GM12878 (cell line): ENCODE results near the gene AK5.

Experiments
- BMI1 ChIP-seq: fragments of 450-650 bp; IDR thresholded peaks from 2 replicates; pipeline ENCODE4 v1.6.1; 2016; ENCODE audit warnings: mild to moderate bottlenecking, moderate library complexity, borderline replicate concordance
- CHD4 ChIP-seq: fragments of 200-600 bp; sonication (generic); IDR thresholded peaks from 2 replicates; pipeline ENCODE4 v1.6.1; 2016; ENCODE audit warnings: mild to moderate bottlenecking
- EED ChIP-seq: sonication (generic); IDR thresholded peaks from 2 replicates; pipeline ENCODE4 v1.6.1; 2016; ENCODE audit warnings: antibody characterized with exemption, low read depth
- IRF3 ChIP-seq: fragments of 450-650 bp; IDR thresholded peaks from 2 replicates; pipeline ENCODE4 v1.6.1; 2014; ENCODE audit warnings: mild to moderate bottlenecking
- MAX ChIP-seq: IDR thresholded peaks from 2 replicates; pipeline ENCODE4 v1.6.1; 2012; ENCODE audit warnings: low read depth, low read length, improper control_type of control experiment
- MTA3 ChIP-seq: IDR thresholded peaks from 2 replicates; pipeline ENCODE4 v1.6.1; 2012; ENCODE audit warnings: low read length, inconsistent platforms, borderline replicate concordance
- NR2C1 ChIP-seq: fragments of 450-650 bp; IDR thresholded peaks from 2 replicates; pipeline ENCODE4 v1.6.1; 2017; ENCODE audit warnings: antibody characterized with exemption, mild to moderate bottlenecking, moderate library complexity
- POLR2A ChIP-seq: IDR thresholded peaks from 2 replicates; pipeline ENCODE4 v1.6.1; 2011; ENCODE audit warnings: low read depth, mild to moderate bottlenecking, low read length
- RAD21 ChIP-seq: IDR thresholded peaks from 2 replicates; pipeline ENCODE4 v1.6.1; 2011; ENCODE audit warnings: mild to moderate bottlenecking, low read depth, low read length, moderate library complexity; ENCODE audit not compliant: insufficient read depth
- SRF ChIP-seq, 2 experiments: IDR thresholded peaks; 2 replicates each; pipeline ENCODE4 v1.6.1; 2011; ENCODE audit warnings: low read depth in 2 of 2, low read length in 2 of 2, mild to moderate bottlenecking in 1 of 2, moderate library complexity in 1 of 2
- YY1 ChIP-seq: IDR thresholded peaks from 2 replicates; pipeline ENCODE4 v1.6.1; 2011; ENCODE audit warnings: low read depth, mild to moderate bottlenecking, low read length
- ZBTB33 ChIP-seq: fragments of 450-650 bp; IDR thresholded peaks from 2 replicates; pipeline ENCODE4 v1.6.1; 2017; ENCODE audit warnings: mild to moderate bottlenecking
- TF ChIP-seq, protein P1 (sequence below), 3 experiments: IDR thresholded peaks in 2 of 3; conservative IDR thresholded peaks in 1 of 3; 2 replicates each; pipeline ENCODE4 v1.5.1; 2011; ENCODE audit warnings: low read depth in 3 of 3, low read length in 3 of 3, mild to moderate bottlenecking in 3 of 3, control low read depth in 2 of 3, moderate library complexity in 2 of 3, inconsistent platforms in 1 of 3, mixed read lengths in 1 of 3; ENCODE audit not compliant: control insufficient read depth in 2 of 3, insufficient read depth in 1 of 3; ENCODE audit errors: extremely low read depth in 1 of 3
- TF ChIP-seq, protein P2 (sequence below): IDR thresholded peaks from 2 replicates; pipeline ENCODE4 v1.6.1; 2011; ENCODE audit warnings: borderline replicate concordance, low read depth, mild to moderate bottlenecking, moderate library complexity, low read length; ENCODE audit not compliant: insufficient read depth, poor library complexity, severe bottlenecking

- TF ChIP-seq MTA3 (no peak), IRF3 (no peak), RAD21 (no peak), CHD4 (no peak), ZBTB33 (no peak), POLR2A (no peak), NR2C1 (no peak), YY1 (no peak), BMI1 (no peak), EED (no peak), SRF (IDR thresholded peaks at IDR 0.05; ENCODE audit: low read depth in 2 of 2, low read length in 2 of 2) (no peak), MAX (no peak)
- TF ChIP-seq, protein P1, sequence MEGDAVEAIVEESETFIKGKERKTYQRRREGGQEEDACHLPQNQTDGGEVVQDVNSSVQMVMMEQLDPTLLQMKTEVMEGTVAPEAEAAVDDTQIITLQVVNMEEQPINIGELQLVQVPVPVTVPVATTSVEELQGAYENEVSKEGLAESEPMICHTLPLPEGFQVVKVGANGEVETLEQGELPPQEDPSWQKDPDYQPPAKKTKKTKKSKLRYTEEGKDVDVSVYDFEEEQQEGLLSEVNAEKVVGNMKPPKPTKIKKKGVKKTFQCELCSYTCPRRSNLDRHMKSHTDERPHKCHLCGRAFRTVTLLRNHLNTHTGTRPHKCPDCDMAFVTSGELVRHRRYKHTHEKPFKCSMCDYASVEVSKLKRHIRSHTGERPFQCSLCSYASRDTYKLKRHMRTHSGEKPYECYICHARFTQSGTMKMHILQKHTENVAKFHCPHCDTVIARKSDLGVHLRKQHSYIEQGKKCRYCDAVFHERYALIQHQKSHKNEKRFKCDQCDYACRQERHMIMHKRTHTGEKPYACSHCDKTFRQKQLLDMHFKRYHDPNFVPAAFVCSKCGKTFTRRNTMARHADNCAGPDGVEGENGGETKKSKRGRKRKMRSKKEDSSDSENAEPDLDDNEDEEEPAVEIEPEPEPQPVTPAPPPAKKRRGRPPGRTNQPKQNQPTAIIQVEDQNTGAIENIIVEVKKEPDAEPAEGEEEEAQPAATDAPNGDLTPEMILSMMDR (IDR thresholded peaks at IDR 0.05 in 2 of 3, conservative IDR thresholded peaks at IDR 0.05 in 1 of 3; ENCODE audit: control insufficient read depth in 2 of 3, extremely low read depth in 1 of 3, insufficient read depth in 1 of 3, low read depth in 3 of 3, low read length in 3 of 3), result no peak
- TF ChIP-seq, protein P2, sequence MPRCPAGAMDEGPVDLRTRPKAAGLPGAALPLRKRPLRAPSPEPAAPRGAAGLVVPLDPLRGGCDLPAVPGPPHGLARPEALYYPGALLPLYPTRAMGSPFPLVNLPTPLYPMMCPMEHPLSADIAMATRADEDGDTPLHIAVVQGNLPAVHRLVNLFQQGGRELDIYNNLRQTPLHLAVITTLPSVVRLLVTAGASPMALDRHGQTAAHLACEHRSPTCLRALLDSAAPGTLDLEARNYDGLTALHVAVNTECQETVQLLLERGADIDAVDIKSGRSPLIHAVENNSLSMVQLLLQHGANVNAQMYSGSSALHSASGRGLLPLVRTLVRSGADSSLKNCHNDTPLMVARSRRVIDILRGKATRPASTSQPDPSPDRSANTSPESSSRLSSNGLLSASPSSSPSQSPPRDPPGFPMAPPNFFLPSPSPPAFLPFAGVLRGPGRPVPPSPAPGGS, result no peak
These were observed 301.7 kb downstream of the AK5 start for GRCh38 chr1:77583483-77583882.
